Gastrocnemius medialis (tissue), 4 donors: Measurements from ENCODE around the gene VWA3A.

Experiments
- POLR2A ChIP-seq, 2 donors: fragments of 450-650 bp; IDR thresholded peaks; one replicate each; pipeline ENCODE4 v1.6.1; 2017; ENCODE audit warnings: antibody characterized with exemption in 2 of 2, mild to moderate bottlenecking in 2 of 2, moderate library complexity in 2 of 2
- TF ChIP-seq, protein P1 (sequence below), 5 experiments: fragments of 450-650 bp in 3 of 5; fragments of 200-600 bp in 2 of 5; sonication (generic) in 2 of 5; IDR thresholded peaks in 4 of 5; conservative IDR thresholded peaks in 1 of 5; 1 replicate in 4 of 5; 2 replicates in 1 of 5; pipeline ENCODE4 v1.5.1; 2016 to 2019; ENCODE audit warnings: antibody characterized with exemption in 5 of 5, mild to moderate bottlenecking in 3 of 5, moderate library complexity in 3 of 5

DNA sequence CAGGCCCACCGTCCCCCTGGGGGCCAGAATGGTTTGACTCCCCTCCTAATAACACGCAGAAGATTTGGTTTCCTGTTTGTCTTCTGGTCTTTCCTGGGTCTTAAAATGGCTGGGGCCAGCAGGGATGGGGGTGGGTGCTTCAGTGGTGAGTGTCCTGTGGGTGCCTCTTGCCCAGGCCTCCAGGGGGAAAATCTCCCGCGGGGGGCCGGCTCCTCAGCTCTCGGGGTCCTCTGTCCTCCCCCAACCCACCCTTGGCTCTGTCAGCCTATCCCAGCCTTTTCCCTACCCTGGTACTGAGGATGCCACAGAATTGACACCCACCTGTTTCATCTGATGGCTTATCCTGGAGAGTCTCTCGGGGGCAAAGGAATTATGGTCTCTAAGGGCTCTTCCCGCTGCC lies 46.1 kb downstream of the VWA3A start:
- no peak for TF ChIP-seq POLR2A (IDR thresholded peaks at IDR 0.05)
- TF ChIP-seq, protein P1, sequence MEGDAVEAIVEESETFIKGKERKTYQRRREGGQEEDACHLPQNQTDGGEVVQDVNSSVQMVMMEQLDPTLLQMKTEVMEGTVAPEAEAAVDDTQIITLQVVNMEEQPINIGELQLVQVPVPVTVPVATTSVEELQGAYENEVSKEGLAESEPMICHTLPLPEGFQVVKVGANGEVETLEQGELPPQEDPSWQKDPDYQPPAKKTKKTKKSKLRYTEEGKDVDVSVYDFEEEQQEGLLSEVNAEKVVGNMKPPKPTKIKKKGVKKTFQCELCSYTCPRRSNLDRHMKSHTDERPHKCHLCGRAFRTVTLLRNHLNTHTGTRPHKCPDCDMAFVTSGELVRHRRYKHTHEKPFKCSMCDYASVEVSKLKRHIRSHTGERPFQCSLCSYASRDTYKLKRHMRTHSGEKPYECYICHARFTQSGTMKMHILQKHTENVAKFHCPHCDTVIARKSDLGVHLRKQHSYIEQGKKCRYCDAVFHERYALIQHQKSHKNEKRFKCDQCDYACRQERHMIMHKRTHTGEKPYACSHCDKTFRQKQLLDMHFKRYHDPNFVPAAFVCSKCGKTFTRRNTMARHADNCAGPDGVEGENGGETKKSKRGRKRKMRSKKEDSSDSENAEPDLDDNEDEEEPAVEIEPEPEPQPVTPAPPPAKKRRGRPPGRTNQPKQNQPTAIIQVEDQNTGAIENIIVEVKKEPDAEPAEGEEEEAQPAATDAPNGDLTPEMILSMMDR (IDR thresholded peaks at IDR 0.05 in 4 of 5, conservative IDR thresholded peaks at IDR 0.05 in 1 of 5) = no peak
